Loucy (cell line): Measurements from ENCODE around the gene ENTHD1.
A peak's percentile ranks its signal among the peaks of the same experiment; 100 is the strongest.

Experiments used
- H2AFZ ChIP-seq: fragments of 200-600 bp; sonication (generic); 2 replicates; pipeline ENCODE4 v1.6.0; 2016; ENCODE audit warnings: antibody characterized with exemption, mild to moderate bottlenecking, low read length, moderate library complexity
- H3F3A ChIP-seq: fragments of 200-600 bp; 2 replicates; pipeline ENCODE4 v1.6.0; 2016; ENCODE audit warnings: antibody characterized with exemption, low read depth, mild to moderate bottlenecking
- H3K27me3 ChIP-seq: fragments of 200-600 bp; sonication (generic); 2 replicates; pipeline ENCODE4 v1.6.1; 2014; ENCODE audit warnings: low read length, mild to moderate bottlenecking; ENCODE audit not compliant: insufficient read depth, poor library complexity, severe bottlenecking
- H3K36me3 ChIP-seq: fragments of 200-600 bp; sonication (generic); 2 replicates; pipeline ENCODE4 v1.6.1; 2016; ENCODE audit warnings: low read length; ENCODE audit not compliant: insufficient read depth
- H3K4me1 ChIP-seq: fragments of 200-600 bp; sonication (generic); 2 replicates; pipeline ENCODE4 v1.5.1; 2014; ENCODE audit warnings: low read length, mild to moderate bottlenecking; ENCODE audit not compliant: insufficient read depth, poor library complexity, severe bottlenecking
- H3K4me2 ChIP-seq: fragments of 200-600 bp; sonication (generic); 2 replicates; pipeline ENCODE4 v1.6.0; 2014; ENCODE audit warnings: antibody characterized with exemption, low read length, low read depth, mild to moderate bottlenecking; ENCODE audit not compliant: poor library complexity, severe bottlenecking
- H3K4me3 ChIP-seq: fragments of 200-600 bp; sonication (generic); 2 replicates; pipeline ENCODE4 v1.5.1; 2014; ENCODE audit warnings: low read length, mild to moderate bottlenecking, mixed read lengths; ENCODE audit not compliant: poor library complexity, severe bottlenecking
- H3K79me2 ChIP-seq: fragments of 200-600 bp; sonication (generic); 2 replicates; pipeline ENCODE4 v1.6.1; 2014; ENCODE audit warnings: low read length; ENCODE audit not compliant: insufficient read depth
- H3K9ac ChIP-seq: fragments of 200-600 bp; sonication (generic); 2 replicates; pipeline ENCODE4 v1.6.0; 2014; ENCODE audit warnings: mild to moderate bottlenecking, low read depth, low read length, moderate library complexity; ENCODE audit not compliant: poor library complexity, severe bottlenecking
- H3K9me2 ChIP-seq: fragments of 200-600 bp; sonication (generic); replicated peaks from 2 replicates; pipeline ENCODE4 v1.6.1; 2016; ENCODE audit warnings: low read depth, low read length, mixed read lengths
- H3K9me3 ChIP-seq: fragments of 200-600 bp; sonication (generic); 2 replicates; pipeline ENCODE4 v1.6.1; 2014; ENCODE audit warnings: mild to moderate bottlenecking, antibody characterized with exemption, low read length, low read depth; ENCODE audit not compliant: insufficient read depth
- H4K20me1 ChIP-seq: fragments of 200-600 bp; sonication (generic); 2 replicates; pipeline ENCODE4 v1.6.0; 2014; ENCODE audit warnings: antibody characterized with exemption, low read length, mild to moderate bottlenecking; ENCODE audit not compliant: insufficient read depth, poor library complexity, severe bottlenecking
- CTCF ChIP-seq: fragments of 200-600 bp; sonication (generic); conservative IDR thresholded peaks from 2 replicates; pipeline ENCODE4 v1.5.1; 2014; ENCODE audit warnings: mild to moderate bottlenecking, antibody characterized with exemption, low read length
- EZH2phosphoT487 ChIP-seq: fragments of 200-600 bp; IDR thresholded peaks from 2 replicates; pipeline ENCODE4 v1.6.1; 2018; ENCODE audit warnings: antibody characterized with exemption, mild to moderate bottlenecking, moderate library complexity, borderline replicate concordance

The ENTHD1 gene

GRCh38 chr22:39907605-39908097 lies 14.1 kb upstream of the ENTHD1 start:
- peaks cover 54% of the 10 kb centered on the region for H4K20me1 ChIP-seq
- H3K9ac ChIP-seq, result peak overlapping the region; percentile 96

GRCh38 chr22:39907047-39907446 lies 13.5 kb upstream of the ENTHD1 start:
- Histone ChIP-seq H4K20me1 (peaks cover 48% of the 10 kb centered on the region), H3K9ac (peak overlapping the region; percentile 96), H3K9me2 (no peaks in the 10 kb centered on the region), H3K79me2 (peaks cover 100% of the 10 kb centered on the region), H3K4me3 (peak overlapping the region; percentile 76), H3K4me2 (peak overlapping the region; percentile 94), H3K36me3 (peaks cover 2% of the 10 kb centered on the region; the same call in 1 of the 2 replicates), H3K27me3 (no peaks in the 10 kb centered on the region), H3K9me3 (no peaks in the 10 kb centered on the region), H3K4me1 (peaks cover 80% of the 10 kb centered on the region), H2AFZ (no peak overlapping the region), H3F3A (no peaks in the 10 kb centered on the region)
- no peak for TF ChIP-seq CTCF
- no peak for TF ChIP-seq EZH2phosphoT487

More at GRCh38 chr22:39907605-39908097, 14.1 kb upstream of the ENTHD1 start:
- H3K27me3 ChIP-seq, result no peaks in the 10 kb centered on the region
- H3K4me2 ChIP-seq, result peak overlapping the region; percentile 94
- no peaks in the 10 kb centered on the region for H3K9me2 ChIP-seq
- H3K4me3 ChIP-seq, result peak overlapping the region; percentile 76
- no peaks in the 10 kb centered on the region for H3F3A ChIP-seq
- peaks cover 100% of the 10 kb centered on the region for H3K79me2 ChIP-seq
- H3K36me3 ChIP-seq, result peaks cover 7% of the 10 kb centered on the region; the same call in 1 of the 2 replicates
- H2AFZ ChIP-seq, result no peak overlapping the region
- TF ChIP-seq EZH2phosphoT487, result no peak
- no peak for TF ChIP-seq CTCF
- no peaks in the 10 kb centered on the region for H3K9me3 ChIP-seq
- peaks cover 79% of the 10 kb centered on the region for H3K4me1 ChIP-seq

GRCh38 chr22:39906207-39906606 lies 12.6 kb upstream of the ENTHD1 start:
- Histone ChIP-seq H3K4me1 (peaks cover 72% of the 10 kb centered on the region), H3K27me3 (no peaks in the 10 kb centered on the region), H4K20me1 (peaks cover 39% of the 10 kb centered on the region), H3K9me2 (no peaks in the 10 kb centered on the region), H3K4me2 (peak overlapping the region; percentile 94), H3K4me3 (peak overlapping the region; percentile 76), H3K9me3 (no peaks in the 10 kb centered on the region), H3F3A (no peaks in the 10 kb centered on the region), H3K9ac (peak overlapping the region; percentile 96), H3K79me2 (peaks cover 100% of the 10 kb centered on the region), H2AFZ (no peak overlapping the region), H3K36me3 (no peaks in the 10 kb centered on the region)
- TF ChIP-seq EZH2phosphoT487 (no peak), CTCF (no peak)
